ENCODE data around the gene BAHCC1. TPM values are rescaled to one million over a fixed set of nuclear protein-coding genes. Genes with fewer than 3 reads are reported as not detected.

BAHCC1 gene
- total RNA-seq, 1 experiment from 2014 or later = 3.1 TPM

DNA sequence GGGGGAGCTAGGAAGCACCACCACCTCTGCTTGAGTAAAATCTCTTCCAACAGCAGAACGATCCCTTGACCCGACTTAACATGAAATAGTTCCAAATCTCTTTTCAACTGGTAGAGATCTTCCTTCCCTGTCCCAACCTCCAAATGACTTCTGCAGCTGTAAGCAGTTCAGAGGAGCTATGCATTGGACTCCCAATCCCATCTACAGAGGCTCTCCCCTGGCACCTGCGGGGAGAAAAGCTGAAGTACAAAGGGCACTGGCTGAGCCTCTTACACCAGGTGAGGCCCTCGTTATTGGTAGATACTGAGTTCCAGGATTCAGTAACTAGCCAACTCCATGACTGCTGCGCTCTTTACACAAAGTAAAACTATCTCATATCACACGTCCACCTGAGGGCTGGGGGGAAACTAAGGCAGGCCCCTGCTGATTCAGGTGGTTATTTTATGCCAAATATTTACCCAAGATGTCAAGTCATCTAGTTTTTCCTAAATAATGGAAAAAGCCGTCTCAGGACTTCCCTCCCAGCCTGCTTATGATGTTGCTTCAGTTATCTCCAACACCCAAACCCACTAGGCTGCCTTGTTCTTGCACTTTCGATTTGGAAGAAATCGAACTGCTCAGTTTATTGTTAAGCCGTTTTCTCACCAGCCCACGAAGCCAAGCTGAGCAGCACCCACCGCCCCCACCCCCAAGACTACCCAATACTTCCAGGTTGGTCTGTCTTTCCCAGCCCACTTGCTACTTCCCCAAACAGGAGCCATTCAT is 114.1 kb downstream of the BAHCC1 start:
- H3K4me1 Mint-ChIP-seq = peaks cover 17 to 26% of the 10 kb centered on the region in 2 experiments
- H3K4me1 ChIP-seq (ENCODE audit: insufficient read depth, low read length) = no peaks in the 10 kb centered on the region
- H4K20me1 ChIP-seq (ENCODE audit: control insufficient read depth, insufficient read depth, insufficient read length) = no peaks in the 10 kb centered on the region
- no peak overlapping the region for H4K91ac ChIP-seq (ENCODE audit: insufficient read length, low read depth, low read length)
- H3K18ac ChIP-seq (ENCODE audit: insufficient read length, low read depth, low read length) = no peak overlapping the region
- H3K9me3 Mint-ChIP-seq = peaks cover 7 to 22% of the 10 kb centered on the region in 2 experiments; a peak in 4 of 5 replicates
- H3K4me2 ChIP-seq (ENCODE audit: insufficient read depth, insufficient read length, low read length) = peak overlapping the region; percentile 97
- H3K36me3 Mint-ChIP-seq (ENCODE audit: insufficient read depth in 1 of 3, low read depth in 3 of 3) = peaks cover 38 to 45% (median 38%) of the 10 kb centered on the region in 3 experiments
- H3K23me2 ChIP-seq (ENCODE audit: insufficient read length, low read depth, low read length, poor library complexity, severe bottlenecking) = peaks cover 31% of the 10 kb centered on the region
- peak; percentile 31 for DNase-seq
- H2AFZ ChIP-seq (ENCODE audit: low read length) = no peak overlapping the region
- H2BK120ac ChIP-seq (ENCODE audit: low read depth, low read length, poor library complexity, severe bottlenecking) = no peak overlapping the region
- no peak overlapping the region for H3K23ac ChIP-seq (ENCODE audit: insufficient read length, low read depth, low read length)
- H3K9ac ChIP-seq (ENCODE audit: extremely low read depth, insufficient read length, low read length) = peak overlapping the region; percentile 32
- no peaks in the 10 kb centered on the region for H3K79me1 ChIP-seq (ENCODE audit: insufficient read depth, low read depth, low read length, poor library complexity, severe bottlenecking)
- peaks cover 19% of the 10 kb centered on the region; the same call in 1 of the 2 replicates for H3K79me2 ChIP-seq (ENCODE audit: insufficient read depth, low read length)
- H3K27me3 ChIP-seq (ENCODE audit: insufficient read depth, low read length) = no peaks in the 10 kb centered on the region
- no CpG with 5 or more reads among the region's 12 CpGs for WGBS (ENCODE audit: extremely low coverage, insufficient read length, low lambda C conversion rate)
- H4K5ac ChIP-seq (ENCODE audit: insufficient read length, low read depth, low read length) = no peak overlapping the region
- no peak overlapping the region for H4K8ac ChIP-seq (replicated peaks; ENCODE audit: insufficient read length, low read depth, low read length)
- no peak overlapping the region for H2AK5ac ChIP-seq (ENCODE audit: insufficient read length, low read length)
- peak overlapping the region; percentile 97 to 100 for H3K4me3 Mint-ChIP-seq
- H2BK5ac ChIP-seq (ENCODE audit: insufficient read length, low read length) = no peak overlapping the region
- no peak overlapping the region for H3K27ac ChIP-seq (ENCODE audit: insufficient read length, low read depth, low read length)
- H3K27me3 Mint-ChIP-seq (ENCODE audit: low read depth) = peaks cover 12% of the 10 kb centered on the region
- H3K4ac ChIP-seq (ENCODE audit: low read depth, low read length) = no peak overlapping the region
- no peaks in the 10 kb centered on the region for H3K9me3 ChIP-seq (ENCODE audit: control insufficient read depth, low read depth, low read length)
- TF ChIP-seq, protein P1, sequence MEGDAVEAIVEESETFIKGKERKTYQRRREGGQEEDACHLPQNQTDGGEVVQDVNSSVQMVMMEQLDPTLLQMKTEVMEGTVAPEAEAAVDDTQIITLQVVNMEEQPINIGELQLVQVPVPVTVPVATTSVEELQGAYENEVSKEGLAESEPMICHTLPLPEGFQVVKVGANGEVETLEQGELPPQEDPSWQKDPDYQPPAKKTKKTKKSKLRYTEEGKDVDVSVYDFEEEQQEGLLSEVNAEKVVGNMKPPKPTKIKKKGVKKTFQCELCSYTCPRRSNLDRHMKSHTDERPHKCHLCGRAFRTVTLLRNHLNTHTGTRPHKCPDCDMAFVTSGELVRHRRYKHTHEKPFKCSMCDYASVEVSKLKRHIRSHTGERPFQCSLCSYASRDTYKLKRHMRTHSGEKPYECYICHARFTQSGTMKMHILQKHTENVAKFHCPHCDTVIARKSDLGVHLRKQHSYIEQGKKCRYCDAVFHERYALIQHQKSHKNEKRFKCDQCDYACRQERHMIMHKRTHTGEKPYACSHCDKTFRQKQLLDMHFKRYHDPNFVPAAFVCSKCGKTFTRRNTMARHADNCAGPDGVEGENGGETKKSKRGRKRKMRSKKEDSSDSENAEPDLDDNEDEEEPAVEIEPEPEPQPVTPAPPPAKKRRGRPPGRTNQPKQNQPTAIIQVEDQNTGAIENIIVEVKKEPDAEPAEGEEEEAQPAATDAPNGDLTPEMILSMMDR (conservative IDR thresholded peaks at IDR 0.05) = no peak
- no peak overlapping the region for H2BK15ac ChIP-seq (ENCODE audit: low read depth, low read length)
- no peak overlapping the region for H3K56ac ChIP-seq (ENCODE audit: insufficient read length, low read depth, low read length)
- H2BK12ac ChIP-seq (ENCODE audit: insufficient read length, low read depth, low read length) = no peak overlapping the region
- H3K14ac ChIP-seq (ENCODE audit: insufficient read depth, low read length) = no peak overlapping the region
- no peak overlapping the region for H2BK20ac ChIP-seq (ENCODE audit: low read depth, low read length, poor library complexity, severe bottlenecking)
- H3T11ph ChIP-seq (ENCODE audit: low read length) = no peak overlapping the region
- H3K27ac Mint-ChIP-seq = peak overlapping the region in 2 of 3 experiments; percentile 76 to 95; a peak in 4 of 7 replicates
